ENCODE measurements around the gene NF2.

The NF2 gene

GRCh38 chr22:29673361-29674066, 70.1 kb downstream of the NF2 start:
- DNase-seq = no peak

DNA sequence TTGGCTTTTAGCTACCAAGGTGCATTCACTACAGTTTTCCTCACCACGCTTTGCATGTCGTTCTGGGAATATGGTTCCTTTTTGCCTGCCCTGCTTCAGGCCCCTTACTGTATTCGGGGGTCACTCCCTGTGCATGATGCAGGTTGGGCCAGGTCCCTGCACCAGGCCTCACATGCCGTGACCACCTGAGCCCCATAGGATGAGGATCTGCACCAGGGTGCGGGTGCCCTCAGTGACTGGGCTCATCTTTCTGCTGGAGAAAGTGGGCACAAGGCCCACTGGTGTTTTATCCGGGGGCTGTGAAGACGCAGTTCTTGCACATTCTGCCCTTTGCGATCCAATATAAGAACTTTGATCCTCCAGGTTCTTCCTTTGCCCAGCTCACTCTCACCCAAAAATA, 70.7 kb downstream of the NF2 start:
- DNase-seq = no peak

DNA sequence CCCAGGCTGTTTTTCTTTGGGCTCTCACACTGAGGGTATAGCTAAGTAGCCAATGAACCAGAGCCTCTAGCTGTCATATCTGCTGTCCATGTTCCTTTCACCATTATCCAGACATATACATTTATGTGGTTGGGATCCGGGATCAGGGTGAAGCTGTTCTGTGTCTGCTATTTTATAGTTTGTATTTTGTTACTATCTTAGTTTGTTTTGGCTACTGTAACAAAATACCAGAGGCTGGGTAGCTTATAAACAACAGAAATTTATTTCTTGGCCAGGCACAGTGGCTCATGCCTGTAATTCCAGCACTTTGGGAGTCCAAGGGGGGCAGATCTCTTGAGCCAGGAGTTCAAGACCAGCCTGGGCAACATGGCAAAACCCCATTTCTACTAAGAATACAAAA, 75.9 kb downstream of the NF2 start:
- DNase-seq = no peak

GRCh38 chr22:29683536-29683935, 80.1 kb downstream of the NF2 start:
- no peak for DNase-seq

GRCh38 chr22:29684244-29684643, 80.8 kb downstream of the NF2 start:
- no peak for DNase-seq

GRCh38 chr22:29689206-29689879, 85.9 kb downstream of the NF2 start:
- DNase-seq = no peak

- DNase-seq = peak; percentile 36 to 41
Observed at GRCh38 chr22:29689880-29690213, 86.4 kb downstream of the NF2 start.

DNA sequence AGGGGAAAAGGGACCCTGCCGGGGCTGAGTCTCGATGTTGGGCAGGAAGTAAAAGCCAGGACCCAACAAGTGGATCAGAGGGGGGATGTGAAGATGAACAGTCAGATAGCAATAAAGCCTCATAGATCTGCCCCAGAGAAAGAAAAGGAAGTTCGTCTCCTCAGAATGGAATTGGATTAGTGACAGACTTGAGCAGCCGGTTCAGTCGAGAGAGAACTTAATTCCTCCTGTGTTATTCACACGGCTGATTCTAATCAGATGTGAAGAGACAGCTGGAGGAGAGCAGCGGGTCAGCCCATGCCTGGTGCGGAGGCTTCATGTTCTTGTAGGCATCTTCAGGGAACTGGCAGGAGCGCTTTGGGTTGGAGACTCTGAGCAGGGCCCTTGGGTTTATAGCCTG, 87.0 kb downstream of the NF2 start:
- no peak for DNase-seq

DNA sequence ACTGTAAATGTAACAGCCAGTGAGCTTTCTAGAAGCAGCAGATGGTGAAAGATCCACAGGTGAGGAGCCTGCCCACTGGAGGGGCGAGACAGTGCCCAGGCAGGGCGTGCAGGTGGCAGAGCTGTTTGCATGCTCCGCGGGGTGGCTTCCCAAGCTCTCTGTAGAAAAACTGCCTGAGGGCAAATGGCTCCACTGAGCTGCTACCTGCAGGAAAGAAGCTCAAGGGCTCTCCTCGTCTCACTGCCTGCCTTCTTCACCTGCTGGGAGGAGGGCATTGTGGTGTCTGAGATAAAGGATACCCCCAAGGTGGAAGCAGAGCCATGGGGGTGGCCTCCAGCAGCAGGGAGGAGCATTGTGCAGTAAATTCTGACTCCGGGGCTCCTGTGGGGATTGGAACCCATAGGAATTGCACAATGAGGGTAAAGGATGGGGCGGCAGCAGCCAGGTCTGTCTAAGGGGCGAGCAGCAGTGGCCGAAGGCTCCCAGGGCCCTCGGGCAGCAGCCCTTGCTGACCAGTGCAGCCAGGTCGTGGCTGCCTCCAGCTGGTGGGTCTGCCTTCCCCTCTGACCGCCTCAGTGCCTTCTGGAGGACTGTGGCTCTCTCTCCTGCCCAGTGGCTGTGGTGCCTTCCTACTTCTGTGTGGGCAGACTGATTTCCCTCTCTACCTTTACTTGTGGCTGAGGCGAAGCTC, 88.3 kb downstream of the NF2 start:
- DNase-seq = no peak

DNA sequence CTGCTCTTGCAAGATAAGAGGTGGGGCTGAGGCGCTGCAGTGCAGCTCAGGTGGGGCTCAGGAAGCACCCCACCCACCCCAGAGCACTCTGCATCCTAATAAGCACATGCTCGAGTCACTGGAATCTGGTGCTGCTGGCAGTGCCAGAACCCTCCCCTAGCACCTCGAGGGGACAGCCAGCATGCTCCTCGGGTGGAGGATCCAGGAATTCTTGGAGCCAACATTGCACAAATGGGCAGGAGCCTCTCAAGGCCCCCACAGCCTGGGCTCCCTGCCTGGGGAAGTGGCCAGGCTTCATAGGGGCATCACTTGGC, 88.9 kb downstream of the NF2 start:
- DNase-seq = no peak

DNA sequence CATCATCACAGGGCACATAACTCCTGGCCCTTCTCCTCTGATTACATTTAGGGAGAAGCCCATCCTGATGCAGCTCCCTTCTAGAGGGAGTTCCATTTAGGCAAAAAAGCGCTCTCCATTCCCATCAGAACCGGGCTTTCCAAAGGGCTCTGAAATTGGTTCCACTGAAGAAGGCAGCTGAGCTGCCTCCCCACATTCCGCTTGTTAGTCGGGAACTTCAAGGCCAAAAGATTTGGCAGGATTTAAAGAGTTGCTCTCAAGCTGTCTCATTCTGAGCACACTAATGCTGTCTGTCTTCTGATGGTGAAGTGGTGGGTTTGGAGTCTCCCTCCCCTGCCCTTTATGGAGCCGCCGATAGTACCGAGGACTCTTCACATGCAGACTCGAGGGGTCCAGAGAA, 89.7 kb downstream of the NF2 start:
- DNase-seq = no peak

DNA sequence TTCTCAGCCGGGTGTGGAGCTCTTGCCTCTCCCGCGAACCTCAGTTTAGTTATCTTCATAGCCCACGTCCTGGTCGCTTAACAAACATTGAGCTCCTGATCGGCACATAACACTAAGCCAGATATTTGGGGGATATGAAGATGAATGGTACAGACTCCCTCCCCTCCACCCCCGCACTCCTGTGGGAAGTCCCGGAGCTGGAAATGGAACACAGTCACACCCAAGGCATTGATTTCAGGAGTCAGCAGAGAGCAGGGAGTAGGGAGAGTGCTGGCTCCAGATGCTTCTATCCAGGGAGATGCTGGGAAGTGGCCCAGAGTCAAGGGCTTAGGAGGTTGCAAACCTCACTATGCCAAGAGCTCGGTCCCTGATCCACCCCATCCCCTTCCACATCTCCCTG, 90.2 kb downstream of the NF2 start:
- no peak for DNase-seq

- no peak for DNase-seq
Observed at GRCh38 chr22:29695129-29695926, 91.9 kb downstream of the NF2 start.

GRCh38 chr22:29697853-29698598, 94.6 kb downstream of the NF2 start:
- no peak for DNase-seq

GRCh38 chr22:29700206-29700899, 96.9 kb downstream of the NF2 start:
- DNase-seq = no peak

DNA sequence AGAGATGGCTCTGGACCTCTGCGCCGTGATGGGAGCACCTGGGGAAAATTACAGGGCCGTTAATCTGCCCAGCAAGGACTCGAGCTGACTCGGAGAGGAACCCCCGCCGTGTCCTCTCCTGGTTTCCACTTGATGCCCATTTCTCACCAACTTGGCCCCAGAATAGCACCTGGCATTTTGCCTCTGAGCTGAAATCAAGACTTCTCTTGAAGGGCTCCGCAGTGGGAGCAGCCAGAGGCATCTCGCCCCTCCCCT, 97.4 kb downstream of the NF2 start:
- DNase-seq = no peak

DNA sequence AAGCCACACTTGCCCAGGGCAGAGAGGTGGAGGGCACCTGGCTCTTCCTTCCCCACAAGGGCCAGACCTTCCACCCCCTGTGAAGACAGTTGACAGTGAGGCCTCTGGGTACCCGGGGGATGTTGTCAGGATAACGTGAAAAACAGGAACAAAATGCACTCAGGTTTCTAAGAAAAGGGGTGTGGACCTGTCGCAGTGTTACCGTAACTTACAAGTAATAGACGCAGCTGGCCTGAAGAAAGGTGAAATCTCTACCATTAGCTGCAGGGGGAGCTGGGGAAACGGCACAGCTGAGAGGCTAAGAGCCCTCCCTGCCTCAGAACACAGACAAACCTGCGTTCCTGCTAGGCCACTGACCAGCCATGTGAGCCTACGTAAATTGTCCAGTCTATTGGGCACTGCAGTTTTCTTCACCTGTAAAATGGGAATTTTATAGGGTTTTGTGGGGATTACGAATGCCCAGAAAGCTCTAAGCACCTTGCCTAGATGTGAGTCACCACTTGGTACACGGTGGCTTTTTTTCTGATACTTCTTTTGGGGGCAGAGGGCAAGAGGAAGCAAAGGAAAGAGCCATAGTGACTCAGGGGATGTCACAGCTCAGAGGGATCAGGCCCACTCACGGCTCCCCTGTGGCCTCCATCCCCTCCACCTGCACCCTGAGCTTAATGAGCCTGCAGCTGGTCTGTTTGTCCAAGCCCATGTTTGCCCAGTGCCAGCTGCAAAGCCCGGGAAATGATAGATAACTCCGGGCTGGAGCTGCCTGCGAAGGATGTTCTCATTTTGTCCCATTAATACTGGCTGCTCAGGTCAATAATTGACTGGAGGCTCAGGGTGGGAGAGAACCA, 97.9 kb downstream of the NF2 start:
- peak in 1 of 2 donors; percentile 14 for DNase-seq

DNA sequence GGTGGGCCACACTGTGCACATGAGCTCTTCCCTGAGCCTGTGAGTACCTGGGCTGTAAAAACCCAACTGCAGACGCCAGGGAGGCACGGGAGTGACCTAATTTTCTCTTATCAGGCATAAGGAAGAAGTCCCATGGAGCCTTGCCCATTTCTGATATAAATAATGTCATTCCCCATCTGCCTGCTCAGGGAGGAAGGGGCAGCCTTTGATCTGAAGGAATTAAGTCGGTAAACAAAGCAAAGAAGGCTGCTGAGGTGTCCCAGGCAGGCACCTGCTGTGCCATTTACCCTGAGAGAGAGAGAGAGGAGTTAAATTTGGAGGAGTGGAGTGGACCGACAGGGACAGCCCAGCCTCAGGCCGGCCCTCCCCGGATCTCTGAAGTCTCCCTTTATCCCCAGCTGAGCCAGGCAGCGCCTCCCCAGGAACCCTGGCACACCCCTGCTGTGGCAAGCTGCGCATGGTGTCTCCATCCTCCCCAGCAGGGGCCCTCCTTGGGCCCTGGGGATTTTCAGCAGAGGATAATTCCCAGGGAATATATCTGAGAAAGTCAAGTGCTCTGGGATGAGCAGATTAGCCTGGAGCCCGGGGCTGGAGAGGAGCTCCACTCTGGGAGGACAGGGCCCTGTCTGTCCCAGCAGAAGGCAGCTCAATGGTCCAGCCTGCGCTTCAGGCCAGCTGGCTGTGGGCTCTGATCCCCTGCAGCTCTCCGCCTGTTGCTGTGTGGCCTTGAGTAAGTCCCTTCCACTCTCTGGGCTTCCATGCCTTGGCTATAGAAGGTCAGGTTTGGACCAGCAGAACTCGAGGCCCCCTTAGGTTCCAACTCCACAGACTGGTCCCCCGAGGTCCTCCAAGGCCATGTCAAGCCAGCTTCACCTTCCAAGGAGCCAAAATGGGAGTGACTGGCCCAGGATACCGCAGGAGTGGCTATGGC, 98.8 kb downstream of the NF2 start:
- DNase-seq = no peak

DNA sequence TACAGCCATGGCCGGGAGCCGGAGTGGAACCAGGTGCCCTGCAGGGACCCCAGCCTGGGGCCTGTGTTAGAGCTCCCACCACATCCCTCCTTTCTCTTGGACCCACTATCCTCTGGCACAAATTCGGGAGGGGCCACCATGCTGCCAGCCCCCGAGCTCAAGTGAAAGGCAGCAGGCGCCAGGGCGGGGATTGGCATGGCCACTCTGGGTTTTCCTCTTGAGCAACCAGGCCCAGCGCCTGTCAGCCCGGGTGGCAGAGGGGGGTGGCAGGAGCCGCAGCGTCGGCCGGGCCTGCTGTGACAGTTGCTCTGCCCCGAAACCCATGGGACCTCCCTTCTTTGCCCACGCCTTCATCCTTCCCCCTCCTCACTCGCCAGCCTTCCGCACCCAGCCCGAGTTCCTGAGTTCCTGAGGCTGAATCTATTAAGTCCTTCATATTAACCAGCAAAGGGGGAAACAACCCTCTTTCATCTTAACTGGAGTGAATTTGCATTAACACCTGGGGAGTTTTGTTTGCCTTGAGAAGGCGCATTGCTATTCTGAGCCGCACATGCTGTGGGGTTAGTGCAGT, 99.6 kb downstream of the NF2 start:
- no peak for DNase-seq

GRCh38 chr22:29703569-29704195, 100.2 kb downstream of the NF2 start:
- no peak for DNase-seq

All from stimulated activated CD4-positive, alpha-beta T cell treated with anti-CD3 and anti-CD28 coated beads, Interleukin-2, amount 100 ng/mL, for 48 hours (primary cell).